Tibial nerve (tissue), 4 donors: ENCODE results near the gene MRPS35. TPM values are rescaled to one million over a fixed set of nuclear protein-coding genes. Genes with fewer than 3 reads are reported as not detected.

Source experiments
- DNase-seq, 2 donors: peaks; one replicate each; pipeline ENCODE4 v3.0.0-alpha.2; 2019; ENCODE audit warnings: low spot score in 2 of 2
- H3K27ac ChIP-seq, 4 donors: fragments of 200-600 bp; sonication (generic) in 3 of 4; one replicate each; pipeline ENCODE4 v1.5.1; 2017 to 2019; ENCODE audit warnings: mild to moderate bottlenecking in 1 of 4
- H3K27me3 ChIP-seq, 2 donors: fragments of 200-600 bp; sonication (generic) in 1 of 2; one replicate each; pipeline versions ENCODE4 v1.5.1 to v1.6.0; 2017 to 2019
- H3K36me3 ChIP-seq, 3 donors: fragments of 200-600 bp; sonication (generic); one replicate each; pipeline ENCODE4 v1.5.1; 2018 to 2019
- H3K4me1 ChIP-seq, 4 donors: fragments of 200-600 bp; sonication (generic) in 3 of 4; one replicate each; pipeline ENCODE4 v1.5.1; 2017 to 2019
- H3K4me3 ChIP-seq, 4 donors: fragments of 200-600 bp; sonication (generic) in 3 of 4; one replicate each; pipeline ENCODE4 v1.5.1; 2017 to 2019; ENCODE audit warnings: mild to moderate bottlenecking in 1 of 4, moderate library complexity in 1 of 4
- H3K9me3 ChIP-seq, 4 donors: fragments of 200-600 bp; sonication (generic) in 3 of 4; one replicate each; pipeline ENCODE4 v1.5.1; 2017 to 2019
- CTCF ChIP-seq, 5 experiments: fragments of 200-600 bp in 3 of 5; fragments of 450-650 bp in 2 of 5; sonication (generic) in 3 of 5; IDR thresholded peaks; one replicate each; pipeline ENCODE4 v1.5.1; 2016 to 2019; ENCODE audit warnings: antibody characterized with exemption in 5 of 5, mild to moderate bottlenecking in 3 of 5, moderate library complexity in 2 of 5
- EP300 ChIP-seq, 2 donors: sonication (generic); formaldehyde crosslinking; IDR thresholded peaks; one replicate each; pipeline ENCODE4 v1.6.1; 2017; ENCODE audit warnings: antibody characterized with exemption in 2 of 2, mild to moderate bottlenecking in 1 of 2
- POLR2A ChIP-seq, 2 donors: fragments of 450-650 bp; IDR thresholded peaks; one replicate each; pipeline ENCODE4 v1.6.1; 2017; ENCODE audit warnings: antibody characterized with exemption in 2 of 2, mild to moderate bottlenecking in 2 of 2, moderate library complexity in 2 of 2
- WGBS, 2 donors: methylation state at CpG; one replicate each; pipeline ENCODE4 v1.1.5; 2018; 5-methylcytosine and 5-hydroxymethylcytosine counted together
- total RNA-seq, 4 donors: library from RNA; depleted of rRNA; stranded (reverse); fragments of >200 nt; gene quantifications; one replicate each; pipeline ENCODE4 v1.1.0, GENCODE V29; 2016

Gene MRPS35
- total RNA-seq, 4 donors from 2014 or later = 27.0 to 103 (median 45.6) TPM

GRCh38 chr12:27705263-27705662 lies 5.4 kb upstream of the MRPS35 start:
- no peaks in the 10 kb centered on the region for H3K36me3 ChIP-seq
- H3K4me1 ChIP-seq = no peaks in the 10 kb centered on the region
- no peak overlapping the region for H3K27ac ChIP-seq
- no peak for DNase-seq
- H3K27me3 ChIP-seq = no peaks in the 10 kb centered on the region
- H3K9me3 ChIP-seq = no peaks in the 10 kb centered on the region
- no peak overlapping the region for H3K4me3 ChIP-seq
- no peak for TF ChIP-seq EP300 (IDR thresholded peaks at IDR 0.05)
- no peak for TF ChIP-seq POLR2A (IDR thresholded peaks at IDR 0.05)
- no peak for TF ChIP-seq CTCF (IDR thresholded peaks at IDR 0.05)
- WGBS, 2 donors = 86 to 95% methylated on average over 7 to 8 of the region's 8 CpGs

- no peak for TF ChIP-seq CTCF (IDR thresholded peaks at IDR 0.05)
- TF ChIP-seq EP300 (IDR thresholded peaks at IDR 0.05) = no peak
- no peak for TF ChIP-seq POLR2A (IDR thresholded peaks at IDR 0.05)
- Histone ChIP-seq H3K27me3 (no peaks in the 10 kb centered on the region), H3K9me3 (no peaks in the 10 kb centered on the region), H3K36me3 (no peaks in the 10 kb centered on the region), H3K27ac (no peak overlapping the region), H3K4me1 (peaks cover 0 to 10% (median 7%) of the 10 kb centered on the region in 4 donors), H3K4me3 (no peak overlapping the region)
- no peak for DNase-seq
- 89 to 90% methylated on average over 2 of the region's 2 CpGs for WGBS, 2 donors
Observed at GRCh38 chr12:27707216-27707615, 3.4 kb upstream of the MRPS35 start.

GRCh38 chr12:27709212-27709931 lies 1.3 kb upstream of the MRPS35 start:
- peak overlapping the region; percentile 63 to 97 (median 93) for H3K4me3 ChIP-seq
- no peaks in the 10 kb centered on the region for H3K27me3 ChIP-seq
- H3K36me3 ChIP-seq = peaks cover 0 to 4% (median 0%) of the 10 kb centered on the region in 3 donors
- H3K4me1 ChIP-seq = peaks cover 0 to 26% (median 8%) of the 10 kb centered on the region in 4 donors
- TF ChIP-seq CTCF (IDR thresholded peaks at IDR 0.05) = no peak
- no peak for TF ChIP-seq POLR2A (IDR thresholded peaks at IDR 0.05)
- no peak for TF ChIP-seq EP300 (IDR thresholded peaks at IDR 0.05)
- DNase-seq = no peak
- WGBS, 2 donors = 74 to 84% methylated on average over 12 of the region's 12 CpGs
- H3K27ac ChIP-seq = peak overlapping the region; percentile 58 to 90 (median 82)
- no peaks in the 10 kb centered on the region for H3K9me3 ChIP-seq

- Histone ChIP-seq H3K9me3 (no peaks in the 10 kb centered on the region), H3K27ac (peak overlapping the region; percentile 58 to 90 (median 82)), H3K4me1 (peaks cover 0 to 26% (median 8%) of the 10 kb centered on the region in 4 donors), H3K4me3 (peak overlapping the region; percentile 63 to 97 (median 93)), H3K36me3 (peaks cover 0 to 7% (median 0%) of the 10 kb centered on the region in 3 donors), H3K27me3 (no peaks in the 10 kb centered on the region)
- DNase-seq = peak in 1 of 2 donors; percentile 9
- TF ChIP-seq EP300 (IDR thresholded peaks at IDR 0.05) = no peak
- no peak for TF ChIP-seq CTCF (IDR thresholded peaks at IDR 0.05)
- no peak for TF ChIP-seq POLR2A (IDR thresholded peaks at IDR 0.05)
- 10 to 16% methylated on average over 24 of the region's 24 CpGs for WGBS, 2 donors
Observed at GRCh38 chr12:27709932-27710591, 570 bp upstream of the MRPS35 start.

- H3K27me3 ChIP-seq = no peaks in the 10 kb centered on the region
- WGBS, 2 donors = 1% methylated on average over 11 of the region's 11 CpGs
- peak overlapping the region; percentile 63 to 97 (median 93) for H3K4me3 ChIP-seq
- TF ChIP-seq EP300 (IDR thresholded peaks at IDR 0.05) (no peak), POLR2A (IDR thresholded peaks at IDR 0.05) (no peak), CTCF (IDR thresholded peaks at IDR 0.05) (no peak)
- H3K36me3 ChIP-seq = peaks cover 0 to 19% (median 1%) of the 10 kb centered on the region in 3 donors
- H3K9me3 ChIP-seq = no peaks in the 10 kb centered on the region
- H3K27ac ChIP-seq = peak overlapping the region in 3 of 4 donors; percentile 79 to 90 (median 86)
- peaks cover 0 to 26% (median 8%) of the 10 kb centered on the region in 4 donors for H3K4me1 ChIP-seq
- DNase-seq = no peak
Observed at GRCh38 chr12:27711317-27711682, 668 bp downstream of the MRPS35 start.
